Measurements from ENCODE around the gene OR10J1. TPM values are rescaled to one million over a fixed set of nuclear protein-coding genes. Genes with fewer than 3 reads are reported as not detected.

Gene OR10J1, protein sequence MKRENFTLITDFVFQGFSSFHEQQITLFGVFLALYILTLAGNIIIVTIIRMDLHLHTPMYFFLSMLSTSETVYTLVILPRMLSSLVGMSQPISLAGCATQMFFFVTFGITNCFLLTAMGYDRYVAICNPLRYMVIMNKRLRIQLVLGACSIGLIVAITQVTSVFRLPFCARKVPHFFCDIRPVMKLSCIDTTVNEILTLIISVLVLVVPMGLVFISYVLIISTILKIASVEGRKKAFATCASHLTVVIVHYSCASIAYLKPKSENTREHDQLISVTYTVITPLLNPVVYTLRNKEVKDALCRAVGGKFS
- not detected in 2 replicates for total RNA-seq

GRCh38 chr1:159439422-159439821, at the start of gene OR10J1:
OR10J1 (plus strand) TSS chr1:159439722; CDS start chr1:159439792, 70 bp downstream.

DNA sequence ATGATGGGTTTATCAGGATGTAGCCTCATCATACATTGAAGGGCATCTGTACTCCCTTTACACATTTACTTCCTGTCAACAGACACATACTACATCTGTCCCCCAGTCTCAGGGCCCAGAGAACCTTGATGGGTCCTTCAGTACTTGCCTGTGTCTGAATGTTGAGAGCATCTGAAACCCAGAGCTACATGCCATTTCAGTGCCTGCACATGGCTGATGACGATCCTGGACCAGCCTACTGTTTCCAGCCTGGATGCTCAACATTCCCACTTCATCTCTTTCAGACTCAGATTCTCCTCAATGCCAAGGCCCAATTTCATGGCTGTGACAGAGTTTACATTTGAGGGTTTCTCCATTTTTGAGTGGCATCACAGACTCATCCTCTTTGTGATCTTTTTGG, 7.6 kb upstream of the OR10J1 start, which contains the start of gene OR10J4:
Gene OR10J4, plus strand, starts transcription at position 301 of the 400 bp plus-strand sequence.

Other genes starting within 250 kb of the OR10J1 start
- gene ACKR1, start 234.8 kb upstream of the OR10J1 start, total RNA-seq, result not detected in 2 replicates
- not detected in 2 replicates for gene FCER1A, start 137.4 kb upstream of the OR10J1 start, total RNA-seq
- gene OR10J4, start 7.5 kb upstream of the OR10J1 start, total RNA-seq, result not detected in 2 replicates
- gene OR10J5, start 96.3 kb downstream of the OR10J1 start, total RNA-seq, result not detected in 2 replicates
- gene APCS, start 148.1 kb downstream of the OR10J1 start, total RNA-seq, result not detected in 2 replicates